ENCODE data around the gene IFNA6. TPM values are rescaled to one million over a fixed set of nuclear protein-coding genes. Genes with fewer than 3 reads are reported as not detected.

The IFNA6 gene
- total RNA-seq, 1 donor from 2014 or later, result not detected

GRCh38 chr9:21326526-21327139, 24.1 kb downstream of the IFNA6 start:
- DNase-seq, result peak; percentile 65

- DNase-seq, result peak; percentile 44
Measured at GRCh38 chr9:21324047-21324446, 26.6 kb downstream of the IFNA6 start.

- DNase-seq, result no peak
Measured at GRCh38 chr9:21322911-21323461, 27.7 kb downstream of the IFNA6 start.

- DNase-seq, result peak; percentile 17
Measured at GRCh38 chr9:21320465-21320864, 30.2 kb downstream of the IFNA6 start.

GRCh38 chr9:21317956-21318923, 32.4 kb downstream of the IFNA6 start:
- DNase-seq, result peak; percentile 87

- no peak for DNase-seq
Measured at GRCh38 chr9:21316860-21317259, 33.8 kb downstream of the IFNA6 start.

GRCh38 chr9:21316032-21316842, 34.5 kb downstream of the IFNA6 start:
- no peak for DNase-seq

- no peak for DNase-seq
Measured at GRCh38 chr9:21314152-21314551, 36.5 kb downstream of the IFNA6 start.

GRCh38 chr9:21311889-21312288, 38.8 kb downstream of the IFNA6 start:
- DNase-seq, result no peak

GRCh38 chr9:21305213-21305612, 45.5 kb downstream of the IFNA6 start, which contains the start of gene IFNA5:
TSS of gene IFNA5 (minus strand) at chr9:21305313. CDS start at chr9:21305256, 57 bp downstream.
- DNase-seq, result no peak

Other genes with a start within 250 kb of the IFNA6 start
- gene IFNW1, start 209.1 kb downstream of the IFNA6 start, total RNA-seq, result not detected in 2 replicates
- not detected in 2 replicates for gene IFNA21, start 184.2 kb downstream of the IFNA6 start, total RNA-seq
- not detected in 2 replicates for gene IFNA4, start 163.3 kb downstream of the IFNA6 start, total RNA-seq
- not detected in 2 replicates for gene IFNA7, start 148.7 kb downstream of the IFNA6 start, total RNA-seq
- not detected in 2 replicates for gene IFNA10, start 143.7 kb downstream of the IFNA6 start, total RNA-seq
- gene IFNA16, start 133.6 kb downstream of the IFNA6 start, total RNA-seq, result not detected in 2 replicates
- not detected in 2 replicates for gene IFNA17, start 122.7 kb downstream of the IFNA6 start, total RNA-seq
- gene IFNA14, start 110.9 kb downstream of the IFNA6 start, total RNA-seq, result not detected in 2 replicates
- 0.09 TPM in 1 of 2 replicates, not detected in the other for gene IFNA5, start 45.6 kb downstream of the IFNA6 start, total RNA-seq
- gene KLHL9, start 15.5 kb downstream of the IFNA6 start, total RNA-seq, result 44.2 and 45.3 TPM in 2 replicates
- not detected in 2 replicates for gene IFNA13, start 17.2 kb upstream of the IFNA6 start, total RNA-seq
- gene IFNA2, start 34.5 kb upstream of the IFNA6 start, total RNA-seq, result not detected in 2 replicates
- not detected in 2 replicates for gene IFNA8, start 58.2 kb upstream of the IFNA6 start, total RNA-seq
- gene IFNA1, start 89.6 kb upstream of the IFNA6 start, total RNA-seq, result not detected in 2 replicates
- gene IFNE, start 131.4 kb upstream of the IFNA6 start, total RNA-seq, result 0.05 and 0.17 TPM in 2 replicates